GM19238 (cell line): ENCODE results near the gene PDXK.

Experiments used
- DNase-seq: peaks from one replicate; pipeline ENCODE4 v3.0.0; 2011; ENCODE audit warnings: low spot score; ENCODE audit not compliant: insufficient read length

Gene PDXK

DNA sequence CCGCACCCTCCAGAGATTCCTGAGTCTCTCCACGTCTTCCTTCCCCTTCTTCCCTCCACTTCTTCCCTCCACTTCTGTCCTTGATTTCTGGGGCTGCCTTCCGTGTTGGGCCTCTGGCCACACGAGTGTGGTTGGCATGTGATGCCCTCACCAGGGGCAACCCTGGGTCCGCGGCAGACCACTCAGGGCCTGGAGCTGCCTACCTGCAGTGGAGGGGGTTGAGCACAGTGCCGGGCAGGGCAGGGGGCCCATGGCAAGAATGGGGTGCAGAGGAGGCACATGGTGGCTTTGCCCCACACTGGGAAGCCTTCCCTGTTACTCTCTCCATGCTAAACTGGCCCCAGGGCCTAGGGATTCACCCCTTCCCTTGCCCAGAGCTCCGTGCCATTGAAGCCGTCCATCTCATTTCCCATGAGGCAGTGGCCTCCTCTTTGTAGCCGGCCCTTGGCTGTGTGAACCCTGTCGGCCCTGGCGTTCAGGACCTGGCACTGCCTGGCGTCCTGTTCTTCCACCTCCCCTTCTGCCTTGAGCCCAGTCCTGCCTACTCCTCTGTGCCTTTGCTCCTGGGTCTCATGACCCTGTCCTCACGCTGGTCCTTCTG is 83.9 kb downstream of the PDXK start:
- no peak for DNase-seq

DNA sequence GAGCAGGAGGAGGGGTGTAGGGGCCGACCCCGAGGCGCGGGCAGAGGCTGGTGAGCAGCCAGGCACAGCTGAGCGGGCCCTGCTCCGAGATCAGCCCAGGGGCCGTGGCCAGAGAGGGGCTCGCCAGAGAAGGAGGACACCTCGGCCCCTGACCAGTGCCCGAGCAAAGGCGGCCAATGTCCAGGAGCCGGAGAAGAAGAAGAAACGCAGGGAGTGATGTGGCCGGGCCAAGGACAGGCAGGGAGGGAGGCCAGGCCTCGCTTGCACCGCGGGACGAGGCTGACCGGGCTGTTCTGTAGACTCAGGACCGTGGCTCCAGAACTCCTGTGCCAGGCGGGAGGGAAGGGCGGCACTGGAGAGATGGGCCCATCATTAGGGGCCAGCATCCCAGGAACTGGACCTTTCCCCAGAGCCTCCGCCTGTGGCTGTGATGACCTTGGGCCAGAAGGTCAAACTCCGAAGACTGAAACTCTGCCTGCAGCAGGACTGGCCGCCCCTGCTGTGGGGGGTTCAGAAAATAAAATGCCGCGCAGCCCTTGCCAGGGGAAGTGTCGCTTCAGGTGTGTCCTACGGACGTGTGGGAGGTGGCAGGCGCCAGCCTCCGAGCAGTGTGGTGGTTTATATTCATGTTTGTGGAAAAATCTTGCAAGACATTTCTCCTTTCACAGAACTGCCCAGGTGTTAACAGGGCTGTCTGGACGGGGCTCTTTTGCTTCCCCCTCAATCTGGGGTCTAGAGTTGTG is 84.8 kb downstream of the PDXK start:
- no peak for DNase-seq

DNA sequence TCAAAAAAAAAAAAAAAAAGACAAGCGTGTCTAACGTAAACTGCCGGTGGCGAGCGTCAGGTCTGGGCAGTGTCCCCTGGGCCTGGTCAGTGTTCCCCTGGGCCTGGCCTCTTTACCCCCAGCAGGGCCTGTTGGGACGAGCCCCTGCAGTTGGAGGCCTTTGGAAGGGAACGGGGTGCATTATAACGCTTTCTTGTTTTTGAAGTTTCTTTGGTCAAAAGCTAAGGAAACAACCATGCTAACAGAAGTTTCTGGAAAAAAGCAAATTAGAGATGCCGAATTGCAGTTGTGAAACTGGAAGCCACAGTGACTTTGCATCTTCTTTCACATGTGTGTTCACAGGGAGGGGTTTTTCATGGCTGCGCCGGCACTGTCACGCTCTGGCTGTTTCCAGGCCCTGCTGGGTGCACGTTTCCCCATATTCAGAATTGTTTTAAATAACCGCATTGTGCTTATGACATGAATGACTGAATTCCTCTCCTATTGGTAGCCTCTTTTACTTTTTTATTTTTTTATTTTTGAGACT is 86.4 kb downstream of the PDXK start:
- DNase-seq = peak; percentile 95

DNA sequence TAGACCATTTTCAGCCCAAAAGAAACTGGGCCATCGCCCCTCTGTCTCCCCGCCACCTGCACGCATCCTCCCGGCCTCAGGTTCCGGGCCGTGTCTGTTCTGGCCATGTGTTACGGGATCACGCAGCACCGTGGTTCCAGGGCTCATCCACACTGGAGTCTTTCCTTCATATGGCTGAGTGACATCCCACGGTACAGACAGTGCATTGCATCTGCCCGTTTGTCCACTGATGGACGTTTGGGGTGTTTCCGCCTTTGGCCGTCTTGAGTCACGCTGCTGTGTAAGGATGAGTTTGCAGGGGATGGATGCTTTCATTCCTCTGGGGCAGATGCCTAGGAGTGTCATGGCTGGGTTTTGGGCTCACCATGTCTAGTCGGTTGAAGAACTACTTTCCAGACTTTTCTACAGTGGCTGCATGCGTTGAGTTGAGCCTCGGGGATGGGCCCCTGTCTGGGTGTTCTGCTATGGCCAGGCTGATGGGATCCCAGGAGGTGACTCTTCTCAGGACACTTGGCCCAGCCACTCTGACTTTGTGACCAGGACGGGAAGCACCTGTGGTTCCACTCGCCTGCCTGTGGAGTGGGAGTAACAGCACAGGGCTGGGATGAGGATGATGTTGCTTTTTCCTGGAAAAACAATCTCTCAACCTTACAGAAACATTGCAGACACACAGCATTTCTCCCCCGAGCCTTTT is 87.2 kb downstream of the PDXK start:
- no peak for DNase-seq

DNA sequence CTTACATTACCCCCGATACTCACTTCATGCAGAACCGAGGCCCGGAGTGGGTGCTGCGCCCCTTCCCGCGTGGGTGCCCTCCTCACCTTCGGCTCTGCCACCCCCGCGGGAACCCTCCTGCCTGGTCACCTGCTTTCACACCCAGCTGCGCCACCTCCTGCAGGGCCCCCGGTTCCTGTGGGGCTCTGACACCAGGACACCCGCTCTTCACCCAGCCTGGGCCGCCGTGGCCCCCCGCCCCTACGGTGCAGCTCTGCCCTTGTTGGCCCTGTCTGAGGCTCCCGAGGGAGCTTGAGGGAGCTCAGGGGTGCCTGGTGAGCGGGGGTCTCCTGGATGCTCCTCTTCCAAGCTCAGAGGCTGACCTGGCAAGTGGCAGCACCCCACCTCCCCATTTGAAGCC is 89.4 kb downstream of the PDXK start:
- DNase-seq = no peak

DNA sequence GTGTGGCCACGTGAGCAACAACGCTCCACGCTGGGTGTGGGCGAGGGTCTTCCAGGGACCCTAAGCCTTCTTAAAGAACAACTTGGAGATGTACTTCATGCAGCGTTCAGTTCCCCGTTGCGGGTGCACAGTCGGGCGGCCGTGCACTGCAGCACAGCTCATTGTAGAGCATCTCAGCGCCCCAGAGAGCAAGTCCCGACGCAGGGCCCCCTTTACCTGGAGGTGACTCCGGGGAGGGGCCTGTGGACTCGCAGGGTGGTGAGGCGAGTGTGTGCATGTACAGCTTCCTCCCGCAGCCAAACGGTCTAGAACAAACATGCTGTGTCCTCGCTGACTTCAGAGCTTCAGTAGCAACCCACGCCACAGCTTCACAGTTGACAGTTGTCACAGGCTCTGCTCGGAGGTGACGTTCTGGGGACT is 89.9 kb downstream of the PDXK start:
- no peak for DNase-seq

DNA sequence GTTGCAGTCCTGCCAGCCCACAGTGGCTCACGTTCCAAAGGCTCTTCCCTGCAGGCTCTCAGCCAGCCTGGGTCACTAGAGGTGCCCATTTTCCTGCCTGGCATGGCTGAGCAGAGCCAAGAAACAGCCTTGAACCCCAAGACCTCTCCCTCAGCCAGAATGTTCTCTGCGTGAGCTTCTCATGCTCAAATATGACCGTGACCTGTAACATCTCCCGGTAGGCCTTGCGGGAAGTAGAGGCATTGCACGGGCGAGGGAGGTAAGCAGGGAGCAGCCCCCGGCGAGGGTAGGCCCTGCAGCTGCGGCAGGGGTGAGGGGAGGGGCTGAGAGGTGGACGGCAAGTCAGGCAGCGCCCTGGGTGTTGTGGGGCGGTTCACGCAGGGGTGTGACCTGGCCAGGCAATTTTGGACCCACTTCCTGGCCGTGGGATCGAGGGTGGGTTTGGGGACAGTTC is 90.4 kb downstream of the PDXK start:
- DNase-seq = no peak

DNA sequence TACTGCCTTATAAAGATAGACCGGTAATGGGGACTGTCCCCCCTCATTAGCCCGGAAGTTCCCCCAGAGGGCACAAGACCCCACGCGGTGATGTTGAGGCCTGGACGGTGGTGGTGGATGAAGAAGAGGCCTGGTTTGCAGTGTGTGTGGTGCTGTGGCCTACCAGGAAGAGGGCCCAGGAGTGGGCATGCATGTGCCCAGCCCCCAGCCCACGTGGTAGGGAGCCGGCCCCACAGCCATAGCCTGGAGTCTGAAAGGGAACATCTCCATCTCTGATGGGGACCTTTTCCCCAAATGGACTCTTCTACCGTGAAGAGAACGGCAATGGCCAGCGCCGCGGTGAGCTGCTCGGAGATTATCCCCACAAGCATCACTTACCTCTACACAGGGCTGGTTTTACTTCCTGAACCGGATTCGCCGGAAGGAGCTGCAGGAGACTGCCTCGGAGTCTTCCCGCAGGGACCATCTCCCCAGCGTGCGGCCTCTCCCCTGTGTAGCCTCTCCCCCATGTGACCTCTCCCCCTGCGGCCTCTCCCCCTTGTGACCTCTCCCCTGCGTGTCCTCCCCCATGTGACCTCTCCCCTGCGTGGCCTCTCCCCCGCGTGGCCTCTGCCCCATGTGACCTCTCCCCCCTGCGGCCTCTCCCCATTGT is 91.0 kb downstream of the PDXK start:
- DNase-seq = no peak

DNA sequence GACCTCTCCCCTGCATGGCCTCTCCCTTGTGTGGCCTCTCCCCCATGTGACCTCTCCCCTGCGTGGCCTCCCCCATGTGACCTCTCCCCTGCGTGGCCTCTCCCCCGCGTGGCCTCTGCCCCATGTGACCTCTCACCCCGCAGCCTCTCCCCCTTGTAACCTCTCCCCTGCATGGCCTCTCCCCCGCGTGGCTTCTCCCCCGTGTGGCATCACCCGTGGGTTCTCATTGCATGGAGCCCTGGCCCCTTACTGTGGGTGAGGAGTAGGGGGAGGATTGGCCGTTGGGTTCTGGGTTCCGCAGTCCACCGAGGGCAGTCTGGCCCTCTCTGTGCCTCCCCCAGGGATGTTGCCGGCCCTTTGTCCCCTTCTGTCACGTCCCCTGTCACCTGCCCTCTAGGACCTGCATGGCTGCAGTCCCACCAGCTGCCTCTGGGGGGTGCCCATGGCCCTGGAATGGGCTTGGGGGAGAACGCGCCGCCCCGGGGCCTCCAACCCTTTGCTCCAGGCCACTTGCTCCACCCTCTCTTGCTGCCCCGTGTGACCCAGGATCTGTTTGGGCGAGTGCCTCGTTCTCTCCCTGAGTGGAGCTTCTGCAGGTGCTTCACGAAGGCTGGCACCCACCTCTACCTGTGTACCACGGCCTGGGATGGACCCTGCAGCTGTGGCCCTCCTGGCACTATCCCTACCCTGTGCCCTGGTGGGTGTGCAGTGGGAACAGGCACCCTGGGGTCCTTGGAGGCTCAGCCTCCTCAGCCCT is 91.8 kb downstream of the PDXK start:
- DNase-seq = peak; percentile 96

DNA sequence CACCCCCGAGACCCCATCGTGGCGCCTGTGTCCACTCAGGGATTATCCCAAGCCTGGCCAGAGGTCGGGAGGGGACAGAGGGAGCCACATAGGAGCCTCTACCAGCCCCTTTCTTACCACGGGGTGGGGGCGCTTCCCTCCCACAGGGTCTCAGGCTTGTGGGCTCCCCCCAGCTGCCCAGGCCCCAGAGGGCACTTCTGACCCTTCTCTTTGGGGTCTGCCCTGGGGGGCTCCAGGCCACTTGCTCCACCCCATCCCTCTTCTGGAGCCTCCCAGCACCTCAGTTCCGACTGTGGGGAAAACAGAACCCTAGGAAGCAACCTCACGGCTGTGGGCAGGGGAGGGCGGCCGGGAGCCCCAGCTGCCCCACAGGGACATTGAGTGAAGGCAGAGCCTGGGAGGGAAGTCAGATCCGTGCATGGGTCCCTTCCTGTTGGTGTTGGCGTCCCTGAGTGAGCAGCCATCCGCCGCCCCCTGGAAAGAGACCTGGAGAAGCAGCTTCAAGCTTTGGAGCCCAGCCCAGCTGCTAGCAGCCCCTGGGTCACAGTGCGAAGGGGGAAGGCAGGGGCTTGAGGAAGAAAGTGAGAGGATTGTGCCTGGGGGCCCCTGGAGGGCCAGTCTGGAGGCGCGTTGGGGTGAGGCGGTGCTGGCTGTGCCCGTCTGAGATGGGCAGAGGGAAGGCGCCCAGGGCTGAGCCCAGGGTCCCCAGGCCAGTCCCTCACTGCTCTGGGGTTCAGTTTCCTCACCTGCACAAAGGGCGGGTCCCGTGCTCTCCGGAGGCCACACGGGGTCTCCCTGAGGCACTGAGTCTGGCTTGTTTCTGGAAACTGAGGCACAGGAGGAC is 92.6 kb downstream of the PDXK start:
- DNase-seq = no peak
